Skeletal muscle cell (primary cell): ENCODE measurements around the gene AEBP1.

Experiments used
- DNase-seq: peaks from one replicate; pipeline ENCODE4 v3.0.0-alpha.2; 2010; ENCODE audit warnings: low read depth
- H3K4me3 ChIP-seq: 2 replicates; pipeline ENCODE4 v1.5.1; 2011; ENCODE audit warnings: low read depth, mild to moderate bottlenecking, control low read depth, low read length, moderate library complexity

AEBP1 gene

DNA sequence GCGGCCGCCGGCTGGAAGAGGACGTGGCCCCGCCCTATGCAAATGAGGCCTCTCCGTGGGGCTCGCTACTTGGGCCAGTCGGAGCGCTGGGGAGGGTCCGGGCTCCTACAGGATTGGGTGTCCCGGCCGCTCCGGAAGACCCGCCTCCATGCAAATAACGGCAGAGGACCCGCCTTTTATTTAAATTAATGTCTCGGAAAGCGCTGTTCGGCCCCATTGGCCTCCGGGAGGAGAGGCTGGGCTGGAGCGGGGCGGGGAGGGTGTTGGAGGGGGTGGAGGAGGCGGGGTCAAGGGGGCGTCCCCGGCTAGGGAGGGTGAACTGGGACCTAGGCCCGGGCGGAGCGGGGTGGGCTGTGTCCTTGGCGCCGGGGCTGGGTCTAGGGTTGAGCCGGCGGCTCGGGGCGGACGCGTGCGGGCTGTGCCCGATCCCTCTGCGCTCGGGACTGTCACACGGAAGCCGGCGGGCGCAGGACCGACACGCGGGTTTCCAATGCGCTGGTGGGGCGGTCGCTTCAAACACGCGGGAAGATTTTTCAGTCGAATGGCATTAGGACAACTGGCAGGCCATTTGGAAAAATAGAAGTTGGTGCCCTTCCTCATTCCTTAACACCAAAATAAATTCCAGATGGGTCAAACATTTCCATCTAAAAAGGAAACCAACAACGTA is 21.5 kb upstream of the AEBP1 start:
- DNase-seq: peak; percentile 97
- H3K4me3 ChIP-seq: peak overlapping the region; percentile 85

DNA sequence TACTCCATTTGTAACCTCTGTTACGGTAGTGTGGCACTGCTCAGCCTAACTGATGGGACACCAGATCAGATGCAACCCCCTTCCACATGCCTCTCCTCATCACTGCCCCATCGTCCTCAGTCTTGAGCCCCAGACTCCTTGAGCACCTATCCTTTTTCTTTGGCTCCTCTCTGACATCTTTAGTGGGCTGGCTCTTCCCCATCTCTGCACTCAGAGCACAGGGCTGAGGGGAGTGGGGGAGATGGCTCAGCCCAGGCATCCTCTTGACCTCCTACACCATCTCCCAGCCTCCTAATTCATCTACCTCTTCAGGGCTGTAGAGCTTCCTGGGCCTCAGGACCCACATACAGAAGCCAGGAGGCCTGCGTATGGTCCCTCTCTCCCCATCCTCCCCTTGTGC is 20.3 kb upstream of the AEBP1 start:
- no peak for DNase-seq
- H3K4me3 ChIP-seq: no peak overlapping the region

DNA sequence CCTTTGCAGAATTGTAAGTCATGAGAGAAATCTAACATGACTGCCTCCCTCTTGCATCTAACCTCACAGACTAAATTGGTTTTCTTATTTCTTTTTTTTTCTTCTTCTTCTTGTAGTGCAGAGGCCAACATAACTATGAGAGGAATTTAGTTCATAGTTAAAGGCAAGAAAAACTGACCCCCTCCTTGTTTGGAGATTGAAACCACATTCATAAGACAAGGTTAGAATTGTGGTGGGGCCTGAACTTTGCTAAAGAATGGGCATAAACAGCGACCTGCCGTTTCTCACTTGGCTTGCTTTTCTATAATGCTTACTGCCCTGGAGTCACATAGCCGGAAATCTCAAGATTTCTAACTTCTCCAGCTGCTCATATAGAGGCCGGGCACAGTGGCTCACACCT is 19.4 kb upstream of the AEBP1 start:
- H3K4me3 ChIP-seq: no peak overlapping the region
- no peak for DNase-seq

- no peak for DNase-seq
- no peak overlapping the region for H3K4me3 ChIP-seq
Measured at GRCh38 chr7:44085546-44085945, 18.6 kb upstream of the AEBP1 start.

GRCh38 chr7:44086627-44087026 is 17.5 kb upstream of the AEBP1 start:
- no peak for DNase-seq
- no peak overlapping the region for H3K4me3 ChIP-seq

DNA sequence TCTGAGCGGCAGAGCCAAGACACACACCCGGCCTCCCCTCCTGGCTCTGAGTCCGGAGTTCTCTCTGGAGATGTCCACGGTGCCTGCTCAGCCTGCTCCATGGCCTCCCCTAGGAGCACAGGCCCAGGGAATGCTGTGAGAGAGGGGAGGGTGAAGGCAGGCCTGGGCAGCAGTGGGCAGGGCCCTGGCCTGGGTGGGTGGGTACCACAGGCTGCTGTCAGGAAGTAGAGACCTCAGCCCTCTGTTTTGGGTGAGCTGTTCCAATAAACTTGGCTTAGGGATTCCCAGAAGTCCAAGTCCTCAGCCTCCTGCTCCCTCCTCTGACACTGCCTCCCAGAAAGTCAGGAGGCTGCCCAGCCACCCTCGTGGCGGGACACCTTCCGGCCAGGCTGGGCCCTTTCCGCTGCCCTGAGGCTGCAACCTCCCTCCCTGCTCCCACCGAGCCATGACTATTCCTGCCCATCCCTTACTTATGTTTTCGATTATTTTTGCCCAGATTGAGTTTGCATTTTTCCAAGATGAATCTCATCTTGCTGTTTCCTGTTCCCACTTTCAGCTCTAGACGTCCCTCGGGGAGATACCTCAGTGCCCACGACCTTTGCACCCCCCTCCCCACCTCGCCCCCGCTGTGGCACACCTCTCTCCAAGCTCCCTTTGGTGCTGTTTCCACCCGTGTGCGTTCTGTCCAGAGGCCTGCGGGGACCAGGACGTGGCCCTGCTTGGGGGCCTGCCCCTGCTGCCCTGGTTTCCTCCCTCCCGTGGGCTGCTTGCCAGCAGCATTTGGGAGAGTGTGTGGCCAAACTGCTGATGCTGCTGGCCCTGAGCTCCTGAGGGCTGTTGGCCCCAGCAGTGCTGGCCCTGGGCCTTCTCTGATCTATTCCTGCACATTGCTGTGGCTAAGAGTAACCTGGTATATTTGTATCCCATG is 16.0 kb upstream of the AEBP1 start:
- no peak for DNase-seq
- H3K4me3 ChIP-seq: no peak overlapping the region

DNA sequence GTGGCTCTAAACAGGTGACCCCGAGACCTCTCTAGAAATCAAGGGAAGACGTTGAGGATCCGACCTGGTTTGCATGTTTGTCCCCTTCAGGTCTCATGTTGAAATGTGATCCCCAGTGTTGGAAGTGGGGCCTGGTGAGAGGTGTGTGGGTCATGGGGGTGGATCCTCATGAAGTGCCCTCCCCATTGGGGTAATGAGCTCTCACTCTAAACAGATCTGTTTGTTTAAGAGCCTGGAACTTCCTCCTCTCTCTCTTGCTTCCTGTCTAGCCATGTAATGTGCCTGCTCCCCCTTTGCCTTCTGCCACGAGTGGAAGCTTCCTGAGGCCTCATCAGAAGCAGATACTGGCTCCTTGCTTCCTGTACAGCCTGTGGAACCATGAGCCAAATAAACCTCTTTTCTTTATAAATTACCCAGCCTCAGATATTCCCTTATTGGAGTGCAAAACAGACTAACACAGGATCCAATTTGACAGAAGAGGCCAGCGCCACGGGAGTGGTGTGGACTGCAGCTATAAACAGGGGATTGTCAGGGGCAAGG is 11.0 kb upstream of the AEBP1 start:
- H3K4me3 ChIP-seq: no peak overlapping the region
- DNase-seq: no peak

DNA sequence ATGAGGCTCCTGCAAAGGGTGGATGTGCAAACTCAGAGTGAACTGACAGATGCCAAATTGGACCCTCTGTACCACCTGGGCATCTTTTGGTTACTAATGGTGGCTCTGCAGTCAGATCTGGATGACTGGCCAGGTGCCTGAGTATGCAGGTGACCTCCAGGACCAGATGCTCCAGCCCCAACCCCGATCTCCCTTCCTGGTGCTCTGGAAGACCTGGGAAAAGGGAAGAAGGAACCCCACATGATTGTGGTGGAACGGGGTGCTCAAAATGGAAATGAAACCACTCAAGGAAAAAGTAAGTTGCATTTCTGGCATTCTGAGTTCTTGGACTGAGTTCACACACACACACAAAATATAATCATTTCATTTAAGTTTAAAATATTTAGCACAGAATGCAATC is 9.8 kb upstream of the AEBP1 start:
- DNase-seq: no peak
- no peak overlapping the region for H3K4me3 ChIP-seq

DNA sequence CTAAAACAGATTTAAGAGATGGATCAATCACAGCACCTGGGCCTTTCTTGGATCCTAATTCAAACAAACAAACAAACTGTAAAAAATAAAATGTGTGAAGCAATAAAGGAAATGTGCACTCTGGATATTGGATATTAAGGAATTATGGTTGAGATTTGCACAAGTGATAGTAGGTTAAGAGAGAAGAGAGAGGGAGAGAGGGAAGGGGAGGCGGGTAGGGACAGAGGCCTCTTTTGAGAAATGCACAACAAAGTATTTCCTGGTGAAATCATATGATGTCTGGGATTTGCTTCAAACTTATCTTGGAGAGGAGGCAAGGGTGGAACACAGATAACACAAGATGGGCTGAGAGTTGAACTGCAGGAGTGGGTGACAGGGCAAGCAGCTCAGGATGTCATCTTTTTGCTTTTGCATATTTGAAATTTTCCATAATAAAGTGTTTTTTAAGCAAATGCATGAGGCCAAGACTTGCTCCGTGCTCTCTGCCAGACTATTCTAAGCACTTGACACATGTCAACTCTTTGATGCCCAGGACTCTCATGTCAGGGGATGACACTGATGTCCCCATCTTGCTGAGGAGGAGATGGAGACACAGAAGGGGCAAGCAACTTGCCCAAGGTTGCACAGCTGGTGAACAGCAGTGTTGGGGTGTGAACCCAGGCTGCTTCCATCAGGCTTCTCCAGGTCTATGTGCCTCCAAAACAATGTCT is 9.1 kb upstream of the AEBP1 start:
- no peak for DNase-seq

GRCh38 chr7:44095781-44096180 is 8.4 kb upstream of the AEBP1 start:
- no peak overlapping the region for H3K4me3 ChIP-seq
- DNase-seq: no peak

More for the DNA sequence above, 9.1 kb upstream of the AEBP1 start:
- H3K4me3 ChIP-seq: no peak overlapping the region

- no peak overlapping the region for H3K4me3 ChIP-seq
- no peak for DNase-seq
Measured at GRCh38 chr7:44096326-44096881, 7.7 kb upstream of the AEBP1 start.

DNA sequence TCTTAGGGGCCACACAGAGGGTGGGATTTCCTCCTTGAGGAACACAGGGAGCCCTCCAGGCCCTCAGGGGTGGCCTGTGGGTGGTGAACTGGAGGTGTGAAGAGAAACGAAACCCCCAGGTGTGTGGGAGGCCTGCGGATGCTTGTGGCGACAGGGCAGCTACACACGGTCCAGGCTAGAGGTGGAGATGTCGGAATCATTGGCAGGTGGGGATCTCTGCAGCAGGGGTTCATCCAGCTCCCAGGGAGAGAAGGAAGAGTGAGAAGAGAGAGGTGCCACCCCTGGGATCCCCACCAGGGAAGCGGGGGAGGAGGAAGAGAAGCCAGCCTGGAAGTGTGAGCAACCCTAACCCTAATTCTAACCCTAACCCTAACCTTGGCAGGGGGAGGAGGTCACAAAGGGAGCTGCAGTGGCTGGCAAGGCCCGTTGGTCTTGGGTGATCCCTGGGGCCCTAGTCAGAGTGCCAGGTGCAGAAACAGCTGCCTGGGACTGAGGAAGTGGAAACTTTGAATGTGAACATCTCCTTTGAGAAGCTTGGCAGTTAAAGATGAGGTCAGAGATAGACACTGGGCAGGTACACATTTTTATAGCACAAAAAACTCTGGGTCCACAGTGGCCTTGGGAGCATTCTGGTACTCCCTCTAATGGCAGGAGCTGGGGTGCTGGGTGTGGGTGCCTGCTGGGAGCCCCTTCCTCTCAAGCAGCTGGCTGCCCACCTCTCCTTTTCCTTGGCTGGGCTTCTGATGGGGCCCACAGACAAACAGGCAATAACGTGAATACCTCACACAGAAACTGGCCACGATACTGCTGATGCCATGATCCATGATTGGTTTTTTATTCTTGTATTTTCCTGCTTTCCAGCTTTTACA is 6.8 kb upstream of the AEBP1 start:
- no peak for DNase-seq
- no peak overlapping the region for H3K4me3 ChIP-seq

DNA sequence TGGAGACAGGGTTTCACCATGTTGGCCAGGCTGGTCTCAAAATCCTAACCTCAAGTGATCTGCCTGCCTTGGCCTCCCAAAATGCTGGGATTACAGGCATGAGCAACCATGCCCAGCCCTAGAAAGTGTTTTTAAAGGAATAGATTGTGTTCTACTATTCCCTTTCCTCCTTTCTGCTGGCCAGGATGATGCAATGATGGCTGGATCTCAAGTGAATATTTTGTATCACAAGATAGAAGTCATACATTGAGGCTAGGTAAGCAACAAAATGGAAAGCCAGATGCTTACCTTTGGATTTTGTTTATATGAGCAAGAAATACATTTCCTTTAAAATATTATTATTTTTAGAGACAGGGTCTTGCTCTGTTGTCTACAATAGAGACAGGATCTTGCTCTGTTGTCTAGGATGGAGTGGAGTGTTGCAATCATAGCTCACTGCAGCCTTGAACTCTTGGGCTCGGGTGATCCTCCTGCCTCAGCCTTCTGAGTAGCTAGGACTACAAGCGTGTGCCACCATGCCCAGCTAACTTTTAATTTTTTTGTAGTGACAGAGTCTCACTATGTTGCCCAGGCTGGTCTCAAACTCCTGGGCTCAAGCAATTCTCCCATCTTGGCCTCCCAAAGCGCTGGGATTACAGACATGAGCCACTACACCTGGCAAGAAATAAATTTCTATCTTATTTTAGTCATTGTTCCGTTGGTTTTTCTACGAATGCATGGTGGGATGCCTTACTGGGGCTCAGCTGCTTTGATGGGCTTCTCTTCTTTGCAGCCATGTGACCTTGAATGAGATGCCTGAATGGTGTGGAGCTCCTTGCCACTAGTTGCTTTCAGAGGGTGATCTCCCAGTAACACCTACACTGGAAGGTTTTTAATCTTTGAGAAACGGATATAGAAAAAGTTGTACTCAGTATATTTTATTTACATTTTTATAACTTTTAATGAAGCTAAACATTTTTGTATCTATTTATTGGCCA is 5.8 kb upstream of the AEBP1 start:
- no peak overlapping the region for H3K4me3 ChIP-seq
- DNase-seq: no peak

DNA sequence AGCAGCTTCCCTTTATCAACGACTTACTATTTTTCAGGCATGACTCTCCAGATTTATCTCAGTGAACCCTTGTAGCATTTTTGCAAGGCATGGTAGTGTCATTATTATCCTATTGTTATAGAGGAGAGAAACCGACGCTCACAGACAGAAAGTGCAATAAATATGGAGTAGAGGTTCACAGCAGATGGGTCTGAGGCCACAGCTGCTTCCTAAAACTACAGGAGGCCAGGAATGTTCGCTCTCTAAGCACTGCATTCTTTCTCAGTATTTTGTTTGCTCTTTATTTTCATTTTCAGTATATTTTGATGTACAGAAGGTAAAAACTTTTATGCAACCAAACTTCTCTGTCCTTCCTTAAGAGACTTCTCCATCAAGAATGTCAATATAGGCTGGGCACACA is 4.5 kb upstream of the AEBP1 start:
- DNase-seq: no peak
- no peak overlapping the region for H3K4me3 ChIP-seq

DNA sequence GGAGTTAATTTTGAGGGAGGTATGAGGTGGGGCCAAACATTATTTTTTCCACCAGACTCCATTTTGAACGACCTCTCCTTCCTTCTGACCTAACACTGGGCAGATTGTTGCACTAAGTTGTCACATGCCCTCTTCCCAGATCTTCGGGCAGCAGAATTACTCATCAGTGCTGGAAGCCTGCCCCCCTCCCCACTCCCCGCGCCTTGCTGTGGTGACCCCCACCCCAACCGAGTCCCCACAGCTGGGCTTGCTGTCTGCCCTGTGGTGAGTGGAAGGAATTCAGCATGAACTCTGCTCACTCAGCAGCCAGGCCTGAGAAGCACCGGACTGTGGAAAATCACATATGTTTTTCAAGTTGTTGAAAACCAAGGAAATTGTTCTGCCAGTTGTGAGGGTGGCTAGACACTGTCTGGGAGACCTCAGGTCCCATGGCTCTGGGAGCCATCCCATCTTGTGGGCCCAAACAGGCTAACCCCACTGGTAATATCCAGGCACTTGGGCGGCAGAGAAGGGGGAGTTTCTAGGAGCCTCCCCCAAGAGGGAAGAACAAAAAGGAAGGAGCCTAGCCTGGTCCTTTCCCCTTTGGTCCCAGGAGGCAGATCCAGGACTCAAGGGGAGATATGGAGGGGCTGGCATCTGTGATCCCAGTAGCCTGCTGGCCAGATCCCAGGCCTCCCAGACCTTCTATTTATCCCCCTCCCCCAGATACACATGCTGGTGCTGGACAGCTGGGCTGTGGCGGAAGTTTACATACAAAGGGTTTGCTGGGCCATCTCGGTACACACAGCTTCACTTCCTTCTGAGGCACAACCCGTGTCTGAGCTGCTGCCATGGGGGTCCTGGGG is 3.5 kb upstream of the AEBP1 start:
- DNase-seq: peak; percentile 69
- H3K4me3 ChIP-seq: no peak overlapping the region

DNA sequence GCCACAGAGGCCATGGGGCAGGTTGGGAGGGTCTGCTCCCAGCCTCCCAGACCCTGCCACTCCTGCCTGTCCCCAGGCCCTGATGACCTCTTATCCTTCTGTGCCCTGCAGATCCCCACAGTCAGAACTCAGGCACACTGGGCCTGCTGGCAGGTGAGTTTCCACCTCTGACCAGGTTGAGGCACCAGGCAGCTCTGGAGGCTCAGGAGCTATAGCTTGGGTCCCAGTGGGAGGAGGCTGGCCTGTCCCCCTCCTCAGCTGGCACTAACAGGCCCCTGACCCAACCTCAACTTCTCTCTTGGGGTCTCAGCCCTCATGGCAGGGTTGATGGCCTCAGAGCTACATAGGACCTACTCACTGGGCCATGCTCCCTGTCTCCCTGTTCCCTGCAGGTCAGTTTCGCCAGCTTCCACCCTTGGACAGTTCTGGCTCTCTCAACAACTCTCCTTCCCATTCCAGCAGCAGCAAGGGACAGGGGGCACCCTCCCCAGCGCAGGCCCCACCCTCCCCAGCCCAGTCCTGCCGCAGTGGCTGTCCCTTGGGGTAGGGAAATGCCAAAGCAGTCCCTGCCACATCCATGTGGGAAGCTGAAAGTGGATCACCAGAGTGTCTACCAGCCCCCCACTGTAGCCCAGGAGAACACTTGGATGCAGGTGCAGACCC is 2.7 kb upstream of the AEBP1 start:
- no peak for DNase-seq
- no peak overlapping the region for H3K4me3 ChIP-seq
